ENCODE measurements around the gene CDH13. TPM values are rescaled to one million over a fixed set of nuclear protein-coding genes. Genes with fewer than 3 reads are reported as not detected.

Gene CDH13
- total and polyA plus RNA-seq, 2 donors (not counting 1 experiment from before 2014, with no cell fraction given): 27.6 to 96.7 TPM

GRCh38 chr16:82949016-82949415 is 322.2 kb downstream of the CDH13 start:
- Histone ChIP-seq H2AFZ (ENCODE audit: low read length) (no peak overlapping the region), H3K36me3 (ENCODE audit: control insufficient read depth, insufficient read depth, low read length) (no peaks in the 10 kb centered on the region), H3K9me3 (ENCODE audit: control insufficient read depth, insufficient read depth, low read depth, low read length) (no peaks in the 10 kb centered on the region), H3K9ac (ENCODE audit: insufficient read depth, low read length) (no peak overlapping the region), H3K27me3 (ENCODE audit: control insufficient read depth, insufficient read depth, low read length) (no peaks in the 10 kb centered on the region), H3K79me2 (ENCODE audit: control insufficient read depth, insufficient read depth, low read length) (no peaks in the 10 kb centered on the region), H3K4me1 (ENCODE audit: control insufficient read depth, extremely low read depth, insufficient read depth, low read length) (no peaks in the 10 kb centered on the region), H4K20me1 (ENCODE audit: control insufficient read depth, extremely low read depth, insufficient read depth, low read length) (no peaks in the 10 kb centered on the region), H3K4me3 (replicated peaks in 1 of 4; ENCODE audit: control extremely low read depth in 1 of 4, insufficient read depth in 1 of 4, low read depth in 3 of 4, low read length in 4 of 4) (no peak overlapping the region), H3K27ac (ENCODE audit: insufficient read depth, low read length) (no peak overlapping the region), H3K4me2 (ENCODE audit: extremely low read depth, insufficient read depth, low read length) (no peak overlapping the region)
- TF ChIP-seq CTCF (conservative IDR thresholded peaks at IDR 0.05 in 1 of 2, IDR thresholded peaks at IDR 0.05 in 1 of 2; ENCODE audit: low read depth in 1 of 2, low read length in 2 of 2): no peak
- no peak for TF ChIP-seq EZH2 (IDR thresholded peaks at IDR 0.05; ENCODE audit: low read length, missing control alignments)
- no peak for DNase-seq (ENCODE audit: low read depth in 2 of 2)

DNA sequence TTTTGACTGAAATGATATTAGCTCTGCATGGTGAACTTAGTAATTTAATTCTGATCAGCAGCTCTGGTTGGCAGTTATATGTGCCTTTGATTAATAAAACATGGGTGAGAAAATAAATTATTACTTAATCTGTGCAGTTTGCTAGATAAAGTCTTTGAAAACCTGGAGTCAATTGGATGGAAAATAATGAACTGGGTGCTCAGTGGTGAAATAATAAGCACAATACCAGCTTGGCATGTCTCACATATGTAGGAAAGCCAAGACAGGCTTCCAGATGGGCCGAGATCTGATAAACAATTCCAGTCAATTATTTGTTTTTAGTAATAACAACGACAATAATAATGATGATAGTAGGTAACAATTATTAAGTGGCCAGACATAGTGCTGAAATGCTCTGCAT is 326.7 kb downstream of the CDH13 start:
- Histone ChIP-seq H3K27me3 (ENCODE audit: control insufficient read depth, insufficient read depth, low read length) (no peaks in the 10 kb centered on the region), H3K9ac (ENCODE audit: insufficient read depth, low read length) (no peak overlapping the region), H4K20me1 (ENCODE audit: control insufficient read depth, extremely low read depth, insufficient read depth, low read length) (no peaks in the 10 kb centered on the region), H3K36me3 (ENCODE audit: control insufficient read depth, insufficient read depth, low read length) (no peaks in the 10 kb centered on the region), H3K4me1 (ENCODE audit: control insufficient read depth, extremely low read depth, insufficient read depth, low read length) (no peaks in the 10 kb centered on the region), H2AFZ (ENCODE audit: low read length) (no peak overlapping the region), H3K9me3 (ENCODE audit: control insufficient read depth, insufficient read depth, low read depth, low read length) (no peaks in the 10 kb centered on the region), H3K4me3 (replicated peaks in 1 of 4; ENCODE audit: control extremely low read depth in 1 of 4, insufficient read depth in 1 of 4, low read depth in 3 of 4, low read length in 4 of 4) (no peak overlapping the region), H3K79me2 (ENCODE audit: control insufficient read depth, insufficient read depth, low read length) (no peaks in the 10 kb centered on the region), H3K4me2 (ENCODE audit: extremely low read depth, insufficient read depth, low read length) (no peak overlapping the region), H3K27ac (ENCODE audit: insufficient read depth, low read length) (no peak overlapping the region)
- no peak for DNase-seq (ENCODE audit: low read depth in 2 of 2)
- no peak for TF ChIP-seq EZH2 (IDR thresholded peaks at IDR 0.05; ENCODE audit: low read length, missing control alignments)

DNA sequence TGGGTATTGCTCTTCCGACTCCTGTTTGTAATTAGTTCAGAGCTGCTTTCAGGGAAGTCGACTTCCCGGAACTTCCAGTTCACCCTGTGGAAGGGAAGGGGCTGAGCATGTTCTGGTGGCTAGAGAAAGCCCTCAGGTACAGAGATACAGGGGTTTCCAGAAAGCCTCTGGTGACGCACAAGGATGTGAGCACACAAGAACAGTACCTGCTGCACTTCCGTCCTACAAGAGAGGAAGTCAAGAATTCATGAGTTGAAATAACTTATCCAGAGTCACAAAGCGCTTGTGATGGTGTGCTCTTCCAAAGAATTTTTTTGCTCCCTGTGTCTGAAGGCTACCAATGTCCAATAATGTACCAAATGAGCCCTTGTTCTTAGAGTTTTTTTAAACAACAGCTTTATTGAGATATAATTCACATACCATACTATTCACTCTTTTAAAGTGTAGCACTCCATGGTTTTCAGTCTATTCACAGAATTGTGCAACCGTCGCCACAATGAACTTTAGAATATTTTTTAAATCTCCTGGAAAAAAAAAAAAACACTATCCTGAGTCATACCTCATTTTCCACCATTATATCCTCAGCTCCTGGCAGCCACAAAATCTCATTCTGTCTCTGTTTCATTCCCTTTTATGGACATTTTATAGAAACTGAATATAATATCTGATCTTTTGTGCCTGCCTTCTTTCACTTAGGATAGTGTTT is 327.6 kb downstream of the CDH13 start:
- no peak overlapping the region for H3K9ac ChIP-seq (ENCODE audit: insufficient read depth, low read length)
- peak; percentile 48 to 78 for DNase-seq (ENCODE audit: low read depth in 2 of 2)
- no peaks in the 10 kb centered on the region for H4K20me1 ChIP-seq (ENCODE audit: control insufficient read depth, extremely low read depth, insufficient read depth, low read length)
- no peaks in the 10 kb centered on the region for H3K79me2 ChIP-seq (ENCODE audit: control insufficient read depth, insufficient read depth, low read length)
- H3K9me3 ChIP-seq (ENCODE audit: control insufficient read depth, insufficient read depth, low read depth, low read length): no peaks in the 10 kb centered on the region
- H3K4me3 ChIP-seq (replicated peaks in 1 of 4; ENCODE audit: control extremely low read depth in 1 of 4, insufficient read depth in 1 of 4, low read depth in 3 of 4, low read length in 4 of 4): no peak overlapping the region
- H3K4me1 ChIP-seq (ENCODE audit: control insufficient read depth, extremely low read depth, insufficient read depth, low read length): no peaks in the 10 kb centered on the region
- TF ChIP-seq CTCF (conservative IDR thresholded peaks at IDR 0.05 in 1 of 2, IDR thresholded peaks at IDR 0.05 in 1 of 2; ENCODE audit: low read depth in 1 of 2, low read length in 2 of 2) (no peak), EZH2 (IDR thresholded peaks at IDR 0.05; ENCODE audit: low read length, missing control alignments) (no peak)
- H3K27ac ChIP-seq (ENCODE audit: insufficient read depth, low read length): no peak overlapping the region
- H2AFZ ChIP-seq (ENCODE audit: low read length): no peak overlapping the region
- no peak overlapping the region for H3K4me2 ChIP-seq (ENCODE audit: extremely low read depth, insufficient read depth, low read length)
- H3K36me3 ChIP-seq (ENCODE audit: control insufficient read depth, insufficient read depth, low read length): no peaks in the 10 kb centered on the region
- no peaks in the 10 kb centered on the region for H3K27me3 ChIP-seq (ENCODE audit: control insufficient read depth, insufficient read depth, low read length)

Data from fibroblast of lung (primary cell).